OCI-LY7 (cell line): ENCODE data around the gene PRKCA. TPM values are rescaled to one million over a fixed set of nuclear protein-coding genes. Genes with fewer than 3 reads are reported as not detected.

Experiments used
- BruUV-seq: library from RNA; stranded (reverse); fragments of 400-500 nt; replicated peaks from 2 replicates; lab custom pipeline; 2021; lab: Mats Ljungman, UMichigan
- CTCF ChIA-PET: fragments of 300-600 bp; sonication (Branson Sonifier 250); formaldehyde crosslinking; loops from one replicate; lab custom pipeline; 2022; ENCODE audit warnings: antibody characterized with exemption; ENCODE audit not compliant: unreplicated experiment; lab: Charles Lee
- POLR2A ChIA-PET: fragments of 300-600 bp; sonication (Branson Sonifier 250); formaldehyde crosslinking; loops from one replicate; lab custom pipeline; 2022; ENCODE audit warnings: antibody characterized with exemption; lab: Charles Lee
- DNase-seq: peaks from one replicate; pipeline ENCODE4 v3.0.0-alpha.2; 2015; ENCODE audit warnings: low spot score
- H2AFZ ChIP-seq: fragments of 200-600 bp; sonication (generic), shearing (Covaris generic); 2 replicates; pipeline ENCODE4 v1.6.1; 2014; ENCODE audit warnings: mild to moderate bottlenecking, antibody characterized with exemption, low read length, moderate library complexity
- H3K27ac ChIP-seq: fragments of 200-600 bp; sonication (generic); 2 replicates; pipeline ENCODE4 v1.5.1; 2014; ENCODE audit warnings: mixed run types, low read depth, mild to moderate bottlenecking, moderate library complexity, low read length, inconsistent platforms; ENCODE audit not compliant: poor library complexity, severe bottlenecking
- H3K36me3 ChIP-seq: fragments of 200-600 bp; sonication (generic); 2 replicates; pipeline ENCODE4 v1.6.1; 2014; ENCODE audit warnings: mild to moderate bottlenecking, antibody characterized with exemption, low read length, moderate library complexity, mixed read lengths; ENCODE audit not compliant: insufficient read depth
- H3K4me1 ChIP-seq: fragments of 200-600 bp; sonication (generic); 2 replicates; pipeline ENCODE4 v1.5.1; 2014; ENCODE audit warnings: mild to moderate bottlenecking, low read length; ENCODE audit not compliant: insufficient read depth, poor library complexity, severe bottlenecking
- H3K4me2 ChIP-seq: fragments of 200-600 bp; sonication (generic); 2 replicates; pipeline ENCODE4 v1.6.1; 2014; ENCODE audit warnings: mild to moderate bottlenecking, low read length
- H3K4me3 ChIP-seq: fragments of 200-600 bp; sonication (generic); 2 replicates; pipeline ENCODE4 v1.5.1; 2014; ENCODE audit warnings: mild to moderate bottlenecking, low read depth, low read length; ENCODE audit not compliant: poor library complexity, severe bottlenecking
- H3K79me2 ChIP-seq: fragments of 200-600 bp; sonication (generic); 2 replicates; pipeline ENCODE4 v1.6.1; 2016; ENCODE audit warnings: low read depth, mild to moderate bottlenecking, low read length, moderate library complexity, mixed read lengths; ENCODE audit not compliant: insufficient read depth
- H3K9me2 ChIP-seq: fragments of 200-600 bp; sonication (generic); 2 replicates; pipeline ENCODE4 v1.6.1; 2016; ENCODE audit warnings: mild to moderate bottlenecking, low read length, mixed read lengths; ENCODE audit not compliant: insufficient read depth
- H3K9me3 ChIP-seq: fragments of 200-600 bp; sonication (generic); 2 replicates; pipeline ENCODE4 v1.6.1; 2014; ENCODE audit warnings: mild to moderate bottlenecking, mixed run types, low read length, mixed read lengths
- H4K20me1 ChIP-seq: fragments of 200-600 bp; sonication (generic); 2 replicates; pipeline ENCODE4 v1.6.1; 2014; ENCODE audit warnings: mild to moderate bottlenecking, antibody characterized with exemption, low read length, moderate library complexity, mixed read lengths; ENCODE audit not compliant: insufficient read depth
- EZH2phosphoT487 ChIP-seq: fragments of 200-600 bp; sonication (generic); IDR thresholded peaks from 2 replicates; pipeline ENCODE4 v1.6.1; 2018; ENCODE audit warnings: low read depth, borderline replicate concordance, mild to moderate bottlenecking, mixed run types, antibody characterized with exemption, low read length, moderate library complexity, mixed read lengths
- intact Hi-C: fragments of 100-400 bp; cut with micrococcal nuclease; formaldehyde crosslinking; loops from one replicate; pipeline ENCODE4 v1.10.0; 2022; ENCODE audit not compliant: unreplicated experiment
- total RNA-seq, 2 experiments: library from RNA; depleted of rRNA in 1 of 2; stranded (reverse); fragments of >200 nt in 1 of 2; shearing (Covaris generic) in 1 of 2; gene quantifications; 2 replicates each; pipeline ENCODE4 v1.2.3, GENCODE V29; 2014 to 2022
- TF ChIP-seq, protein P1 (sequence below): fragments of 200-600 bp; sonication (generic); conservative IDR thresholded peaks from 2 replicates; pipeline ENCODE4 v1.5.1; 2014; ENCODE audit warnings: mild to moderate bottlenecking, antibody characterized with exemption, low read length, moderate library complexity, mixed read lengths

Gene PRKCA
- total RNA-seq, 2 experiments from 2014 or later = 6.6 to 32.1 TPM

GRCh38 chr17:66585472-66585871 lies 283.1 kb downstream of the PRKCA start:
- Histone ChIP-seq H3K4me2 (no peak overlapping the region), H3K79me2 (no peaks in the 10 kb centered on the region), H3K9me3 (no peaks in the 10 kb centered on the region), H3K4me3 (no peak overlapping the region), H4K20me1 (no peaks in the 10 kb centered on the region), H3K27ac (no peak overlapping the region), H3K36me3 (no peaks in the 10 kb centered on the region), H2AFZ (no peak overlapping the region), H3K4me1 (no peaks in the 10 kb centered on the region), H3K9me2 (no peaks in the 10 kb centered on the region)
- BruUV-seq = no TSS peak
- CTCF ChIA-PET = no interaction called here
- intact Hi-C loops = no loop called here
- POLR2A ChIA-PET = interaction anchor here (0.6 kb wide), 1 partner anchor 329 kb away, joined by 3 read pairs; no protein-coding TSS in a partner anchor
- TF ChIP-seq EZH2phosphoT487 = no peak
- TF ChIP-seq, protein P1, sequence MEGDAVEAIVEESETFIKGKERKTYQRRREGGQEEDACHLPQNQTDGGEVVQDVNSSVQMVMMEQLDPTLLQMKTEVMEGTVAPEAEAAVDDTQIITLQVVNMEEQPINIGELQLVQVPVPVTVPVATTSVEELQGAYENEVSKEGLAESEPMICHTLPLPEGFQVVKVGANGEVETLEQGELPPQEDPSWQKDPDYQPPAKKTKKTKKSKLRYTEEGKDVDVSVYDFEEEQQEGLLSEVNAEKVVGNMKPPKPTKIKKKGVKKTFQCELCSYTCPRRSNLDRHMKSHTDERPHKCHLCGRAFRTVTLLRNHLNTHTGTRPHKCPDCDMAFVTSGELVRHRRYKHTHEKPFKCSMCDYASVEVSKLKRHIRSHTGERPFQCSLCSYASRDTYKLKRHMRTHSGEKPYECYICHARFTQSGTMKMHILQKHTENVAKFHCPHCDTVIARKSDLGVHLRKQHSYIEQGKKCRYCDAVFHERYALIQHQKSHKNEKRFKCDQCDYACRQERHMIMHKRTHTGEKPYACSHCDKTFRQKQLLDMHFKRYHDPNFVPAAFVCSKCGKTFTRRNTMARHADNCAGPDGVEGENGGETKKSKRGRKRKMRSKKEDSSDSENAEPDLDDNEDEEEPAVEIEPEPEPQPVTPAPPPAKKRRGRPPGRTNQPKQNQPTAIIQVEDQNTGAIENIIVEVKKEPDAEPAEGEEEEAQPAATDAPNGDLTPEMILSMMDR = no peak
- no peak for DNase-seq

DNA sequence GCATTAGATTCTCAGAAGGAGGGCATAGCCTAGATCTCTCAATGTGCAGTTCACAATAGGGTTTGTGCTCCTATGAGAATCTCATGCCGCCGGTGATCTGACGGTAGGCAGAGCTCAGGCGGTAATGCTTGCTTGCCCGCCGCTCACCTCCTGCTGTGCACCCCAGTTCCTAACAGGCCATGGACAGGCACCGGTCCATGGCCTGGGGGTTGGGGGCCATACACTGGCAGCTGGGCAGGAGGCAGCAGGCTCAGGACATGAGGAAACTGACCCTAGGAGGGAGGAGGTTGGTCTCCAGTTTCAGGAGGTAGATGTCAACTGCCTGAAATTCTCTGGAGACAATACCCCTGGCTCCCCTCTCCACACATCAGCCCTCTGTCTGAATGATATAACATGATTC lies 287.5 kb downstream of the PRKCA start:
- no peak for TF ChIP-seq EZH2phosphoT487
- TF ChIP-seq, protein P1 = no peak
- Histone ChIP-seq H3K27ac (no peak overlapping the region), H3K4me2 (no peak overlapping the region), H3K9me2 (no peaks in the 10 kb centered on the region), H2AFZ (no peak overlapping the region), H3K4me3 (no peak overlapping the region), H3K79me2 (no peaks in the 10 kb centered on the region), H3K9me3 (no peaks in the 10 kb centered on the region), H3K4me1 (no peaks in the 10 kb centered on the region), H4K20me1 (no peaks in the 10 kb centered on the region), H3K36me3 (no peaks in the 10 kb centered on the region)
- BruUV-seq = no TSS peak
- DNase-seq = no peak
- POLR2A ChIA-PET = interaction anchor here (0.5 kb wide), 1 partner anchor 49 kb away, joined by 3 read pairs; no protein-coding TSS in a partner anchor
- intact Hi-C loops = no loop called here
- CTCF ChIA-PET = no interaction called here

DNA sequence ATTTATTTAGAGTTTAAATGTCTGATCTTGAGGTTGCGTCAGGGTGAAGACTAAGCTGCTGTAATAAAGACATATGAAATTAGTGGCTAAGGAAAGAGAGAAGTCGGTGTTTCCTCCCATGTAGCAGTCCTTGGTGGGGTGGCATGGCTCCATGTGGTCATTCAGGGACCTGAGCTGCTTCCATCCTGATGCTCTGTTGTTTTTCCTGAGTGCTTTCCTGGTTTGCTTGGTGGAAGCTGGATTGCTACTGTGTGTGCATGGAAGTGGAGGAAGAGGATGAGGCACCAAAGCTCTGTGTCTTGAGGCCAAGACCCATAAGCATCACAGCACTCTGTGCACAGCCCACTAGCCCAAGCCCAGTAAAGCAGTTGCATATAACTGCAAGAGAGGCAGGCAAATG lies 290.7 kb downstream of the PRKCA start:
- no peaks in the 10 kb centered on the region for H3K4me1 ChIP-seq
- no peak overlapping the region for H3K4me3 ChIP-seq
- DNase-seq = no peak
- no peaks in the 10 kb centered on the region for H3K9me2 ChIP-seq
- BruUV-seq = no TSS peak
- no peaks in the 10 kb centered on the region for H3K9me3 ChIP-seq
- H3K27ac ChIP-seq = no peak overlapping the region
- ChIA-PET CTCF (no interaction called here), POLR2A (no interaction called here)
- TF ChIP-seq, protein P1 = no peak
- TF ChIP-seq EZH2phosphoT487 = no peak
- intact Hi-C loops = no loop called here
- no peak overlapping the region for H2AFZ ChIP-seq
- H4K20me1 ChIP-seq = no peaks in the 10 kb centered on the region
- no peaks in the 10 kb centered on the region for H3K36me3 ChIP-seq
- H3K79me2 ChIP-seq = no peaks in the 10 kb centered on the region
- H3K4me2 ChIP-seq = no peak overlapping the region
